ENCODE data around the gene NTM. TPM values are rescaled to one million over a fixed set of nuclear protein-coding genes. Genes with fewer than 3 reads are reported as not detected.
A peak's percentile ranks its signal among the peaks of the same experiment; 100 is the strongest.

Gene NTM
- polyA plus RNA-seq, 1 experiment: 33.6 TPM

DNA sequence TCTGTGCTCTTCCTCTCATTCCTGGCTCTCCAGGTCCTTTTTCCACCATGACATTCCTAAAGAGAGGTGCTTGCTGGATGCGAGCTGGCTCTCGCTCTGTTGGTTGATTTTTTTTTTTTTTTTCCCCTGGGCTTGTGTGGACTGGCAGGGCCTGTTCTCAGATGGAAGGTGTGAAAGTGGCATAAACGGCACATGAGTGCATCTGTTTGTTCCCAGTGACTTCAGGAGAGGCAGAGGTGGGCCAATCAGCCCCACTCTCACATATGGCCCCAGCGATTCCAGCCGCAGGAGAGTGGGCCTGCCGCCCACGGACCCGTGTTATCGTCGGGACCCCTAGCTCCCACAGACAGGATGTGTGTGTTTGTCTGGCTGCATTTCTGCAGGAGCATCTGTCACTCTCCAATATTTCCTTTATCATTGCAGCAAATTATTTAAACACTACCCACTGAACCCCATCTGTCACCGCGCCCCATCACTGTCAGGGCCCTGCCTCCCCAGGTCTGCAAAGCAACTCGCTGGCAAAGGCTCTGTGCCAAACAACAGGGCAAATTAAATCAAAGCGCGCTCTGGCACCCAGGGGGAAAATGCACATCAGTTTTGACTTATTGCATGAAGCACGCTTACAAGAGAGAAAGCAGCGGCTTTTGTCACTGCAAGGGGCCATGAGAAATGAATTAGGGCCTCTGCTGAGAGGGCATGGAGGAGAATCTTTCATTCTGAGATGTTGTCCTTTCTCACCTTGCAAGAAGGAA lies 886.3 kb downstream of the NTM start:
- Histone ChIP-seq H3K36me3 (ENCODE audit: control insufficient read depth, insufficient read depth, low read length) (no peaks in the 10 kb centered on the region), H3K27me3 (ENCODE audit: control insufficient read depth, insufficient read depth, low read length) (no peaks in the 10 kb centered on the region), H3K4me3 (ENCODE audit: low read depth, low read length) (no peak overlapping the region)
- TF ChIP-seq, protein P1, sequence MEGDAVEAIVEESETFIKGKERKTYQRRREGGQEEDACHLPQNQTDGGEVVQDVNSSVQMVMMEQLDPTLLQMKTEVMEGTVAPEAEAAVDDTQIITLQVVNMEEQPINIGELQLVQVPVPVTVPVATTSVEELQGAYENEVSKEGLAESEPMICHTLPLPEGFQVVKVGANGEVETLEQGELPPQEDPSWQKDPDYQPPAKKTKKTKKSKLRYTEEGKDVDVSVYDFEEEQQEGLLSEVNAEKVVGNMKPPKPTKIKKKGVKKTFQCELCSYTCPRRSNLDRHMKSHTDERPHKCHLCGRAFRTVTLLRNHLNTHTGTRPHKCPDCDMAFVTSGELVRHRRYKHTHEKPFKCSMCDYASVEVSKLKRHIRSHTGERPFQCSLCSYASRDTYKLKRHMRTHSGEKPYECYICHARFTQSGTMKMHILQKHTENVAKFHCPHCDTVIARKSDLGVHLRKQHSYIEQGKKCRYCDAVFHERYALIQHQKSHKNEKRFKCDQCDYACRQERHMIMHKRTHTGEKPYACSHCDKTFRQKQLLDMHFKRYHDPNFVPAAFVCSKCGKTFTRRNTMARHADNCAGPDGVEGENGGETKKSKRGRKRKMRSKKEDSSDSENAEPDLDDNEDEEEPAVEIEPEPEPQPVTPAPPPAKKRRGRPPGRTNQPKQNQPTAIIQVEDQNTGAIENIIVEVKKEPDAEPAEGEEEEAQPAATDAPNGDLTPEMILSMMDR (IDR thresholded peaks at IDR 0.05; ENCODE audit: insufficient read depth, low read depth, low read length): no peak
- POLR2A ChIA-PET: no interaction called here
- CTCF ChIA-PET: no interaction called here
- DNase-seq (ENCODE audit: low read depth): no peak

DNA sequence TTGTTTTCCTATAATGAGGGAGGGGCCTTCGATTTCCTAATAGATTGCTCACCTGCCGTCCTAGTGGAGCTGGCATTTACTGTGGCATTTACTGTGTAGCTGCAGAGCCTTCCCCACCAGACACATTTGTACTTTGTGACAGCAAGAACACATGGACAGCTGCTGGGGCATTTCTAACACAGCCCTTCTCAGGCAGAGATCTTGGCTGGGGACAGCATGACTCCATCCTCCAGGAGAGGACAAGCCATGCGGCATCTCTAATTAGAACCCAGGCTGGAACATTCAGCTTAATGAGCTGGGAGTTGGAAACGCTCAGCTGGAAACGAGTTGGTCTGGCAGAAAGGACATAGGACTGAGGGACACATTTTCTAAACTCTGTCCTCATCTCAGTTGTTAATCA lies 887.5 kb downstream of the NTM start:
- H3K36me3 ChIP-seq (ENCODE audit: control insufficient read depth, insufficient read depth, low read length): no peaks in the 10 kb centered on the region
- ChIA-PET POLR2A (no interaction called here), CTCF (no interaction called here)

DNA sequence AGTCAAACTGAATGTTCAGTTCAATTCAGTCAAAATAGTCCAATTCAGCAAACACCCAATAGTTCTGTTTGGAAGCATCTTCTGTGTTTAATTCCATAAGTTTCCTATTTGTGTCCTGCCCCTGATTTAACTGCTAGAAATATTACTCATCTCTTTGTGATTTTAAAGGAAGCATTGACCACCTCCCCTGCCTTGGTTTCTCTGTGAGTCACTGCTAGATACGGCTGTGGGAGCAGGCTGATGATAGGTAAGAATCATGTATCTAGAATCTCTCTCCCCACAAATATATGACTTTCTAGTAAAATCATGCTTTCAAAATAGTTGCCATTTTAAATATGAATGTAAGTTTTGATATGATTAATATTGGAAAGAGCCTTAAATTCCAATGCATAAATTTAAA lies 888.5 kb downstream of the NTM start:
- no peaks in the 10 kb centered on the region for H3K36me3 ChIP-seq (ENCODE audit: control insufficient read depth, insufficient read depth, low read length)
- TF ChIP-seq, protein P1 (IDR thresholded peaks at IDR 0.05; ENCODE audit: insufficient read depth, low read depth, low read length): no peak
- H3K27me3 ChIP-seq (ENCODE audit: control insufficient read depth, insufficient read depth, low read length): no peaks in the 10 kb centered on the region
- no peak overlapping the region for H3K4me3 ChIP-seq (ENCODE audit: low read depth, low read length)
- CTCF ChIA-PET: no interaction called here
- peak; percentile 4 for DNase-seq (ENCODE audit: low read depth)
- POLR2A ChIA-PET: no interaction called here

More for the DNA sequence above, 887.5 kb downstream of the NTM start:
- no peak overlapping the region for H3K4me3 ChIP-seq (ENCODE audit: low read depth, low read length)
- H3K27me3 ChIP-seq (ENCODE audit: control insufficient read depth, insufficient read depth, low read length): no peaks in the 10 kb centered on the region
- DNase-seq (ENCODE audit: low read depth): no peak
- TF ChIP-seq, protein P1 (IDR thresholded peaks at IDR 0.05; ENCODE audit: insufficient read depth, low read depth, low read length): no peak

- ChIA-PET POLR2A (no interaction called here), CTCF (interaction anchor here (0.8 to 1.6 kb wide), 2 partner anchors 18 to 19 kb away, joined by 3 to 5 read pairs; no protein-coding TSS in a partner anchor)
- TF ChIP-seq, protein P1 (IDR thresholded peaks at IDR 0.05; ENCODE audit: insufficient read depth, low read depth, low read length): no peak
- H3K4me3 ChIP-seq (ENCODE audit: low read depth, low read length): no peak overlapping the region
- no peaks in the 10 kb centered on the region for H3K36me3 ChIP-seq (ENCODE audit: control insufficient read depth, insufficient read depth, low read length)
- DNase-seq (ENCODE audit: low read depth): no peak
- H3K27me3 ChIP-seq (ENCODE audit: control insufficient read depth, insufficient read depth, low read length): no peaks in the 10 kb centered on the region
Measured at GRCh38 chr11:132260636-132261035, 890.2 kb downstream of the NTM start.

GRCh38 chr11:132263241-132263640 lies 892.8 kb downstream of the NTM start:
- TF ChIP-seq, protein P1 (IDR thresholded peaks at IDR 0.05; ENCODE audit: insufficient read depth, low read depth, low read length): no peak
- POLR2A ChIA-PET: no interaction called here
- H3K4me3 ChIP-seq (ENCODE audit: low read depth, low read length): no peak overlapping the region
- CTCF ChIA-PET: interaction anchor here (1.1 kb wide), 1 partner anchor 48 kb away, joined by 3 read pairs; no protein-coding TSS in a partner anchor
- no peak for DNase-seq (ENCODE audit: low read depth)
- no peaks in the 10 kb centered on the region for H3K27me3 ChIP-seq (ENCODE audit: control insufficient read depth, insufficient read depth, low read length)
- H3K36me3 ChIP-seq (ENCODE audit: control insufficient read depth, insufficient read depth, low read length): no peaks in the 10 kb centered on the region

All from BJ (cell line).